GM11168 (cell line): ENCODE measurements around the gene PRELID3B.

Source experiments
- in situ Hi-C: fragments of 300-500 bp; cut with MboI; formaldehyde crosslinking; loops from one replicate; pipeline ENCODE4 v1.12.0; 2022; ENCODE audit warnings: low sequenced_read_pairs; ENCODE audit not compliant: unreplicated experiment

The PRELID3B gene

GRCh38 chr20:59001449-59002171 is 41.0 kb downstream of the PRELID3B start:
- in situ Hi-C loops = no loop called here

GRCh38 chr20:59001068-59001448 is 41.5 kb downstream of the PRELID3B start:
- in situ Hi-C loops = no loop called here

- in situ Hi-C loops = no loop called here
Measured at GRCh38 chr20:59000326-59000725, 42.3 kb downstream of the PRELID3B start.

- in situ Hi-C loops = no loop called here
Measured at GRCh38 chr20:58998656-58999055, 43.9 kb downstream of the PRELID3B start.

GRCh38 chr20:58997141-58997770 is 45.3 kb downstream of the PRELID3B start:
- in situ Hi-C loops = no loop called here

- in situ Hi-C loops = no loop called here
Measured at GRCh38 chr20:58996226-58996611, 46.4 kb downstream of the PRELID3B start.

GRCh38 chr20:58995461-58996225 is 46.9 kb downstream of the PRELID3B start:
- in situ Hi-C loops = no loop called here

- in situ Hi-C loops = no loop called here
Measured at GRCh38 chr20:58994390-58995159, 48.0 kb downstream of the PRELID3B start.

- in situ Hi-C loops = no loop called here
Measured at GRCh38 chr20:58993332-58994248, 49.0 kb downstream of the PRELID3B start.

- in situ Hi-C loops = no loop called here
Measured at GRCh38 chr20:58992911-58993310, 49.7 kb downstream of the PRELID3B start.

- in situ Hi-C loops = no loop called here
Measured at GRCh38 chr20:58991715-58992114, 50.9 kb downstream of the PRELID3B start.

GRCh38 chr20:58990651-58991445 is 51.7 kb downstream of the PRELID3B start:
- in situ Hi-C loops = no loop called here

GRCh38 chr20:58989196-58989595 is 53.4 kb downstream of the PRELID3B start:
- in situ Hi-C loops = no loop called here

GRCh38 chr20:58988565-58988882 is 54.1 kb downstream of the PRELID3B start:
- in situ Hi-C loops = no loop called here

GRCh38 chr20:58987790-58988564 is 54.6 kb downstream of the PRELID3B start:
- in situ Hi-C loops = no loop called here

- in situ Hi-C loops = no loop called here
Measured at GRCh38 chr20:58986968-58987517, 55.5 kb downstream of the PRELID3B start.

- in situ Hi-C loops = no loop called here
Measured at GRCh38 chr20:58986286-58986967, 56.2 kb downstream of the PRELID3B start.
